NOMO-1 treated with DMSO at 0.1 percent for 48 hours (cell line): ENCODE measurements around the gene SLC4A11.
A peak's percentile ranks its signal among the peaks of the same experiment; 100 is the strongest.
"Not testable (repeated sequence)": the region's sequence is repeated elsewhere in the genome, so short reads cannot be mapped to it uniquely, and the experiment has no call there.

Experiments used
- DNase-seq: peaks from one replicate; lab custom pipeline; 2025; ENCODE audit not compliant: unreplicated experiment; lab: John Stamatoyannopoulos, UW

The SLC4A11 gene

GRCh38 chr20:3204124-3204794 is 34.7 kb downstream of the SLC4A11 start, which contains the start of gene DDRGK1:
Gene DDRGK1 (minus strand): TSS chr20:3204682. CDS start chr20:3204627, 55 bp downstream.
- DNase-seq, result peak; percentile 73

DNA sequence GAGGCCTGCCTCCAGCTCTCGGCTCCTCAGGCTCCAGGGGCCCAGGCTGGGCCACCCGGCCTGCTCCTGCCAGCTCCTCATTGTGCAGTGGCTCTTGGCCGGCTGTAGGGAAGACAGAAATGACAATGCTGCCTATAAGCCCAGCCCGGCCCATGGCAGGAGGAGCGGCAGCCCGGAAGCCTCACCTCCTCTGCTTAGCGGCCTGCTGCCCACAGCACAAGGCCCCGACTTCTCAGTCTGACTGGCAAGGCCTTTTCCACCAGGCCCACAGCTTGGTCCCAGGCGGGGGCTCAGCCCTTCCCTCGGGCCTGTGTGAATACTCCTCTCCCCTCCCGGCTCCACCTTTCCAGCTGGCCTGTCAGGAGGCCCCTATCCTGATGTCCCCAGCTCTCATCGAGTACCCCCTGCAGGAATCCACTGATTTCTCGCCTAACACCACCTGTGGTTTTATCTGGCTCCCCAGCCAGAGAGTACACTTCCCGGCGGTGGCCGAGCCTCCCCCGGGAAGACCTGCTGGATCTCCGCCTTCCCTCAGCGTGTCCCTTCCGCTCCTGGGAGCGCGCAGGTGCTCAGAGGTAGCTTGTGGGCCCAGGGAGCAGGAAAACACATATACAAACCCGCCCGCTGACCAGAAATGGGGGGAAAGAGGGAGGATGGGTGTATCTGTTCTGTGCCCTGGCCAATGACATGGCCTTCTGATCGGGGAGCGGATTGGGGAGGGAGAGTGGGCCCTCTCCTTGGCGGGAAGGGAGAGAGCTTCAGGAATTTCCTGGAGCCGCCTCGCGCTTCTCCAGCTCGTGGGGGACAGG is 35.5 kb downstream of the SLC4A11 start:
- DNase-seq, result no peak

DNA sequence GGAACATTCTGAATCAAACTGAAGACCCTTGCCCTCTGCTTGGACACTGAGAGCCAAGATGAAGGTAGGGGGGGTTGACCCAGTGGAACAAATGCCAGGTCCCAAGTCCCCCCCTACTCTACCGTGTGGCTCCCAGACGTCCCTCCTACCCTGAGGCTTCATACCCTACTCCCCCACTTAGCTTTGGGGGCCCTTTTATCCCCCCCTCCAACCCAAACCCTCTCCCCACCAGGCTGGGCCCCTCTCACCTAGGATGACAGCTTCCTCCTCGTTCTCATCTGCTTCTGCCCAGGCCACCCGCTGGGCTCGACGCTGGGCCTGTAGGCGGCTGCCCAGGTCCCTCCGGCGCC is 36.0 kb downstream of the SLC4A11 start:
- no peak for DNase-seq

DNA sequence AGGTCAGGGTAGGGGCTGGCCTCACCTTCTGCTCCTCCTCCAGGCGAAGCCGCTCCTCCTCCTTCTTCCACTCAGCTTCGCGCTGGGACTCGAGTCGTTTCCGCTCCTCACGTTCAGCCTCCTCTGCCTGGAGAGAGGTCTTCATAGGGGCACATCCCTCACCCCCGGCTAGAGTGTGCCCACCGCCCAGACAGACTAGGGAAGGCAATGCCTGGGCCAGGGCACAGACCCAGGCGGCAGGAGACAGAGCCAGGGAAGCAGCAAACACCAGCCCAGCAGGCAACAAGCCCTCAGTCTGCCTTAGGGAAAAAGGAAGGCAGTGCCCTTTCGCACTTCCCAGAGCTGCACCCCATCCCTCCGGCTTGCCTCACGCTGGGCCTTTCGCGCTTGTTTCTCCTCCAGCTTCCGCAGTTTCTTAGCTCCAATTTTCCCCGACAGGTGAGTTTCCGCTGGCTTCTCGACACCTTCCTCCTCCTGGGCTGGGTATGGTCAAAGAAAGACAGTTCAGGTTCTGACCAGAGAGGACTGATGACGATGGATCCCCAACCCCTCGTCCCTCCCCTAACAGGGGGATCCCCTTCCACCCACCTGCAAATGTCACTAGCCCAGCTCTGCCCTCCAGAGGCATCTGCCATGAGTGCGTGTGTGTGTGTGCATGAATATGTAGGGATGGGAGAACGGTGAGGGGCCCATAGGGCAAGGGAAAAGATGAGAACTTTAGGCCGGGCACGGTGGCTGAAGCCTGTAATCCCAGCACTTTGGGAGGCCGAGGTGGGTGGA is 38.8 kb downstream of the SLC4A11 start:
- DNase-seq, result no peak

DNA sequence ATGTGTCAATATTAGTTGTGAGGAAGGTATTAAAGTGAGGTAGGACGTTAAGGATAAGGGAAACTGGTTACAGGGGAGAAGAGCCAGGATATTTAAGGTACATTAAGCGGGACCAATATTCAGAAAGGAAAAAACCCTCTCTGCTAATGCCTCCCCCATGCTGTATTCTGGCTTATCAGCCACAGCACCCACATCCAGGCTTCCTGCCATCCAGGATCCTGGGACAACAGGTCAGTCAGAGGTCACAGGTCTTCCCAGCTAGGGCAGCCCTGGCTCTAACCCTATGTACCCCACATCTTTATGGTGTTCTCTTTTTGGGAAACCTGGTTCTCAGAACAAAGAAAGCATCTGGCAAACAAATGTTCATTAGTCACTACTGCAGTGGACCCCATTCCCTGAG is 39.8 kb downstream of the SLC4A11 start:
- no peak for DNase-seq

DNA sequence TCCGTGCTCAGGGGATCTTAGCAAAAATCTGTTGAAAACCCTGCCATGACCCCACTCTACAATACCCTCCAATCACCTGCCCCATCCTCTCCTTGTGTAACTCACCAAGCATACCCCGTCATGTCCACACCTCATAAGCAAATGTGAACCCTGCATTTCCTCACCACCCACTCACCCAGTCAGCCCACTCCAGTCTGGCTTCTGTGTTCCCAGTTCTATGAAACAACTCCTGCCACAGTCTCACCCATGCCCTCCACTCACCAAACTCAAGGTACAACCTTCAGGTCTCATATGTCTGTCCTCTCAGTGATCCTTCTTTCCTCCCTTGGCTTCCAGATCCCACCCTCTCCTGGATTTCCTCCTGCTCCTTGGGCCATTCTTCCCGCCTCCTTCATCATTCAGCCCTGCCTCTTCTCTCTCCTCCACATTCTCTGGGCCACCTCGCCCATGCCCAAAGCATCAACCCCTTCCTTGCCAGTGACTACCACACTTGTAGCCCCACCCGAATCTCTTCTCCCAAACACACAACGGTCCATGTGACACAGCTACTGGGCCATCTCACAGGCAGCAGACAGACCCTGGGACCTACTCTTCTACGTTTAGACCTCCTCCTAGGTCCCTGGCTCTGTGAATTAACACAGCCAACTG is 43.3 kb downstream of the SLC4A11 start:
- no peak for DNase-seq

DNA sequence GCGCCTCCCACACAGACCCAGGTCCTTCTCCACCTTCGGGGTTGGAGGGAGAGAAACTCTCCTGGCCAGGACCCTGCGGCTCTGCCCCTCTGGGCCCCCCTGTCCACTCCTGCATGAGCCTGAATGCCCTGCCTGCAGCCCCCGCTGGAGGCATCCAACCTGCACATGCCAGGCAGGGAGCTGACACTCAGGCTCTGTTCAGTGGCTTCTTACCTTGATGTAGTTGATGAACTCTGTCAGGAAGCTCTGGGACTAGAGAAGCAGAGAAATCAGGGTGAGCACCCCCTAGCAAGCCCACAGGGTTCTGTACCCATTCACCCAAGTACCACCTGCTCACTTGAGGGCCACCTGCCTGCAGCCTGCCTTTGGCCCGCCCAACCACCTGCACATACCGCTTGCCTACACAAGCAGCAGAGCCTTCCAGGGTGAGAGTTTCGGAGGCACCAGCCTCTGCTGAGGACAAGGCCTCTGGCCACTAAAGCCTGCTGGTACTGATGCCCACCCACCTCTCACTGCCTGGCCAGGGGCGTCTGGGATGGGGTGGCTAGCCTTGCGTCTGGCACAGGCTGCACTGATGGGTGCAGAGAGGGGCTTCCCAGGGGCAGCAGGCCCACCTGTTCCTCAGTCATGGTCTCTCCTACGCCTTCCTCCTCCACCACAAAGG is 44.2 kb downstream of the SLC4A11 start:
- no peak for DNase-seq

DNA sequence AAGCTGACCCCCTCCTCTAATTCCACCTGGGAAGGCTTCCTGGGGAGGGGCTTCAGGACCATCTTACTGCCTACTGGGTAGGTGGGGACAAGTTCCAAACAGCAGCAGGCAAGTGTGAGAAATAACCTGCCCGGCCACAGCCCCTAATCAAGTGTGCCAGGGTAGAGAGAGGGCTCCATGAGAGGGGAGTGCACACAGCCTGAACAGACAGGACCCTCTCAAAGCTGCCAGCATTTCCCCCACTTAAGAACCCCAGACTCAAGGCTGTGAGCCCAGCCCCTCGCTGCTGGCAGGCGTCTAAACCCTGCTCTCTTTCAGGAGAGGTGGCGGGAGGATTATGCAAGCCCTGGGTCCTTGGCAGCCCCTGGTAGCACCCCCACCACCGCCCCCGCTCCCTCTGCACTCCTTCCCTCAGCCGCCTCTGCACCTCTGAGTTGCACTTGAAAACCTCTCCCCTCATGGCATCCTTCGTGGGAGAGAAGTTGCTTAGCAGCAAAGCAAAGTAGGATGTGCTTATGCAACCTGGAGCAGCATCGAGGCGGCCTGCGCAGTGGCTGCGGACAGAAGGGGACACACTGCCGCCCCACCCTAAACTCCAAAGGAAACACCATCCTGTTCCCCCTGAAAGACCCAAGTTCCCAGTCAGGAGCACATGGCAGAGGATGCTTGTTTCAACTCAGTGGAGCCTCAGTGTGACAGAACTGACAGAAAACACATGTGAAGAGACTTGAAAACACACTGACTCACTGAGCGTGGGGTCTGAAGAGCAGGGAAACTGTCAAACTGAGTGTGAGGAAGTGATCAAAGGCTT is 45.0 kb downstream of the SLC4A11 start:
- DNase-seq, result no peak

DNA sequence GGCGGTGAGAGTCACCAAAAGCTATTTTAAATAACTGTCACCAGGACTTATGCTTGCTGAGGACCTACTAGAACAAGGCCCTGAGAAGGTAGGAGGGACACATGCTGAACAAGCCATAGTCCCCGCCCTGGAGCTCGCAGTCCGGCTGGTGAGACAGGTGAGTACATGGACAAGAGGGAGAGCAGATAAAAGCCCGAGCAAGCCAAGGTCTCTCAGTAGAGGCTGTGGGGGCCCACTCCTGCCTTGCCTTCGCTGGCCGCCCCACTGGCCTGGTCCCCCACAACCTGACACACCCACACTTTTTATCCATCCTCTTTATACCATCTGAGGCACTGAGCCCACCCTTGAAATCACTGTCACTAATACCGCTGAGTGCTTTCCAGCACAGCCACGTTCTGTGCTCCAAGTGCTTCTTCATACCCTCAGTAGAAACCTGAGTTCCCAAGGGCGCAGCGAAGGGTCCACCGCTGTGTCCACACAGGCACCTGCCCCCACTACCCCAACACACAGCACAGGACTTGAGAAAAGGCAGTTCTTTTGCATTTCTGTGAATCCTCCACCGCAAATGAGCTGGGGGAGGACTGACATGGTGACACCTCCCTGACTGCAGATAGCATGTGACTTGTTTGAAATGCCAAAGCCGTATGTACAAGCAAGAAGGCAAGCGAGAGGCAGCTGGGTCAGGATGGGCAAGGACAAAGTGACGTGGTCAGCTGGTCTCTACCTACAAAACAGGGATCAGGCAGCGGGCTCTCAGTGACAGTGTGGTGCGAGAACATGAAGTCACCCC is 46.6 kb downstream of the SLC4A11 start:
- no peak for DNase-seq

GRCh38 chr20:3190681-3191111 is 48.3 kb downstream of the SLC4A11 start:
- no peak for DNase-seq

GRCh38 chr20:3189561-3190131 is 49.3 kb downstream of the SLC4A11 start:
- no peak for DNase-seq

DNA sequence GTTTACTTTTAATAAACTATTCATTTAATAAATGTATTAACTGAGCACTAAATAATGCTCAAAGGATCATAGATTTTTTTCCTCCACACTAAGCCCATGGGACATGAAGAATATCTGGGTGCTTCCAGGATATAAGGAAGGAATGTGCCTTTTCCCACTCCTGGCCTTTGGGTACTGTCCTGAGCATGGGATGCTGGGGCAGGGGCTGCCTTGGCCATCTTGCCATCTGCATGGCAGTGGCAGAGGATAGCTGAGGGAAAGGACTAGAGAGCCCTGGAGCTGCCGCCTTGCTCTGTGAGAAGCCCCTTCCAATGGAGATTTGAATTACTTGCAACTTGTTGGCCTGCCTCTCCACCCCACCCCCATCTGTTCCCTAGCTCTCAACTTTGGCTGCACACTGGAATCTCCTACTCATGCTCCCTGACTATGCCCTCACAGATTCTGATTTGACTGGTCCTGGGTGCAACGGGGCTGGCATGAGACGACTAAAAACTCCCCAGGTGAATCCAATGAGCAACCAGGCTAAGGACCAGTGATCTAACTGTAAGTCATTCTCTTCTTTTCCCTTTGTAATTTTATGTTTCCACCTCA is 50.1 kb downstream of the SLC4A11 start:
- DNase-seq, result no peak

DNA sequence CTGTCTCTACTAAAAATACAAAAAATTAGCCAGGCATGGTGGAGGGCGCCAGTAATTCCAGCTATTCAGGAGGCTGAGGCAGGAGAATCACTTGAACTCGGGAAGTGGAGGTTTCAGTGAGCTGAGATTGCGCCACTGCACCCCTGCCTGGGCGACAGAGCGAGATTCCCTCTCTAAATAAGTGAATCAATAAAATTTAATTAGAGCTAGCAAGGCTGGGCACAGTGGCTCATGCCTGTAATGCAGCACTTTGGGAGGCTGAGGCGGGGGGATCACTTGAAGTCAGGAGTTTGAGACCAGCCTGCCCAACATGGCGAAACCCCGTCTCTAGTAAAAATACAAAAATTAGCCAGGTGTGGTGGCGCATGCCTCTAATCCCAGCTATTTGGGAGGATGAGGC is 51.1 kb downstream of the SLC4A11 start:
- DNase-seq, result not testable (repeated sequence)

DNA sequence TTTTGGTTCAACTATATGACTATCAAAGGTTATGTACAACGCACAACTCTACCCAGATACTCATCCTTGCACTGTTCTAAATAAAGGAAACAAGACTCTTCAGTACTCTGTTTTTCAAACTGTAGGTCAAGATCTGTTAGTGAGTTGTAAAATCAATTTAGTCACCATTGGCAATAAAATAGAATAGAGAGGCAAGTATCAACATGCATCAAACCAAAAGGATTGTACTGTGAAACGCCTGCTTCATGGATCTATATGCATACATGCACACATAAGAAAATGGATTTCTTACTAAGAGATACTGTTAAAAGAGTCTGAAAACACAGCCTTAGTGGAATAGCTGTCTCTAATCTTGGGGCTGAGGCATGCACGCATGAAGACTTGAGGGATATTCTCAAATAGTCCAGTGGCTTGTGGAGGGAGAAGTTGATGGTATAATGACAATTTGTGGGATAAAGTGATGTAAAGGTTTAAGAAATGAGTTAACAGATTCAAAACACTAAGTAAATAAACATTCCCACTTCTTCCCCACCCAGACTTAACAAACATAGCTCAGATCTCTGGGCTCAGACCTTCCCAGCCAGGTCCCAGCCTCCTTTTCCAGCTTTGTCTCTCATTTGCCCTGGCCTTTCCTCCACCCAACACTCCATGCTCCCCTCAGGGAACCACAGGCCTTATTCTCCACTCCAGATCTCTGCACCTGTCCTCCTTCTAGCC is 54.9 kb downstream of the SLC4A11 start:
- no peak for DNase-seq

DNA sequence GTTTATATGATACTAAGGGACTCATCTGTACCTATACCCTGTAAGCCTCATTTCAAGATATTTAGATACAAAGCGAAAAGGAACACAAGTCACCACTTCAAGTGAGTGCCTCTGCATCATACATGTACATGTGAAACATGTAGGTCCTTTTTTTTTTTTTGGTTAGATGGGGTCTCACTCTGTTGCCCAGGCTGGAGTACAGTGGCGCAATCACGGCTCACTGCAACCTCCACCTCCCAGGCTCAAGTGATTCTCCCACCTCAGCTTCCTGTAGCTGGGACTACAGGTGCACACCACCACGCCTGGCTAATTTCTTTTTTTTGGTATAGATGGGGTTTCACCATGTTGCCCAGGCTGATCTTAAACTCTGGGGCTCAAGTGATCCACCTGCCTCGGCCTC is 56.6 kb downstream of the SLC4A11 start:
- not testable (repeated sequence) for DNase-seq

DNA sequence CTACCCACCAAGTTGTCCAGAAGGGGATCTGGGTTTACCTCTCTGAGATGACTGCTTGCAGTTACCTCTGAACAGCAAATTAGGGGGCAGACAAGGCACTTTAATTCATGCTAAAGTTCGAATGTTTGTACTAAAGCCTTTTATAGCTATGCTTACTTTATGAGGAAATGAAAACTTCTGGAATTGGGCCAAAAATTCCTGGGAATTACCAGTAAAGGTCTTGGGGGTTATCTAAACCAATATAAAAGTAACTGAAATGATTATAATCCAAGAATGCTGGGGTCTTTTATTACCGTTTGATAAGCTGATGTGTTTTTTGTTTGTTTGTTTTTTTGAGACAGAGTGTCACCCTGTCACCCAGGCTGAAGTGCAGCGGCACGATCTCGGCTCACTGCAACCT is 57.7 kb downstream of the SLC4A11 start:
- no peak for DNase-seq

DNA sequence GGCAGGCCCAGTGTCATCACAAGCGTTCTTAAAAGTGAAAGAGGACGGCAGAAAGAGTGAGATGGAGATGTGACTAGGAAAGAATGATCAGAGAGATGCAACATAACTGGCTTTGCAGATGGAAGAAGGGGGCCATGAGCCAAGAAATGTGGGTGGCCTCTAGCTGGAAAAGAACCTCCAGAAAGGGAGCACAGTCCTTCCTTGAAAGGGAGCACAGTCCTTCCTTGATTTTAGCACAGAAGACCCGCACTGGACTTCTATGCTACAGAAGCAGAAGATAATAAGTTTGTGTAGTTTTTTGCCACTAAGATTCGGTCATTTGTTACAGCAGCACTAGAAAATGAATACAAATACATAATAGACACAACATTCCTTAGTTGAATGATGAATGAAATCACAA is 58.7 kb downstream of the SLC4A11 start:
- DNase-seq, result no peak
